Measurements from ENCODE around the gene CECR2.

DNA sequence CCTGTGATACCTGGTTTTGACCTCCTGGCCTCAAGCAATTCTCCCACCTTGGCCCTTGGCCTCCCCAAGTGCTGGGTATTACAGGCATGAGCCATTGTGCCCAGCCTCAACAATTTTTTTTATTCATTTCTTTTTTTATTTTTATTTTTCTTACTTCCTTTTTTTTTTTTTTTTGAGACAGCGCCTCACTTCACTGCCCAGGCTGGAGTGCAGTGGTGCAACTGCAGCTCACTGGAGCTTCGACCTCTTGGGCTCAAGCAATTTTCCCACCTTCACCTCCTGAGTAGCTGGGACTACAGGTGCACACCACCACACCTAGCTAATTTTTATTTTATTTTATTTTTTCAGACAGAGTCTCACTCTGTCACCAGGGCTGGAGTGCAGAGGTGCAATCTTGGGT lies 25.5 kb upstream of the CECR2 start:
- TF ChIP-seq SUZ12 (IDR thresholded peaks at IDR 0.05): no peak
- TF ChIP-seq FOXA1 (IDR thresholded peaks at IDR 0.05): no peak
- no peak for TF ChIP-seq TARDBP (IDR thresholded peaks at IDR 0.05)
- no peak for TF ChIP-seq ZNF384 (IDR thresholded peaks at IDR 0.05)
- no peak for TF ChIP-seq CTBP1 (IDR thresholded peaks at IDR 0.05; ENCODE audit: borderline replicate concordance)
- TF ChIP-seq HDGF (IDR thresholded peaks at IDR 0.05; ENCODE audit: borderline replicate concordance): no peak
- TF ChIP-seq ARNT (IDR thresholded peaks at IDR 0.05): no peak
- no peak for TF ChIP-seq ELF4 (IDR thresholded peaks at IDR 0.05)
- TF ChIP-seq, protein P1, sequence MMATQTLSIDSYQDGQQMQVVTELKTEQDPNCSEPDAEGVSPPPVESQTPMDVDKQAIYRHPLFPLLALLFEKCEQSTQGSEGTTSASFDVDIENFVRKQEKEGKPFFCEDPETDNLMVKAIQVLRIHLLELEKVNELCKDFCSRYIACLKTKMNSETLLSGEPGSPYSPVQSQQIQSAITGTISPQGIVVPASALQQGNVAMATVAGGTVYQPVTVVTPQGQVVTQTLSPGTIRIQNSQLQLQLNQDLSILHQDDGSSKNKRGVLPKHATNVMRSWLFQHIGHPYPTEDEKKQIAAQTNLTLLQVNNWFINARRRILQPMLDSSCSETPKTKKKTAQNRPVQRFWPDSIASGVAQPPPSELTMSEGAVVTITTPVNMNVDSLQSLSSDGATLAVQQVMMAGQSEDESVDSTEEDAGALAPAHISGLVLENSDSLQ (IDR thresholded peaks at IDR 0.05): no peak
- TF ChIP-seq SP1 (IDR thresholded peaks at IDR 0.05): no peak
- TF ChIP-seq BHLHE40 (IDR thresholded peaks at IDR 0.05; ENCODE audit: borderline replicate concordance): no peak
- no peak for TF ChIP-seq FOXM1 (IDR thresholded peaks at IDR 0.05; ENCODE audit: borderline replicate concordance)
- TF ChIP-seq LEF1 (IDR thresholded peaks at IDR 0.05; ENCODE audit: borderline replicate concordance): no peak
- TF ChIP-seq NFRKB (IDR thresholded peaks at IDR 0.05): no peak
